Bronchus fibroblast of lung (primary cell): ENCODE data around the gene HNRNPUL1. TPM values are rescaled to one million over a fixed set of nuclear protein-coding genes. Genes with fewer than 3 reads are reported as not detected.

ENCODE experiments used
- total RNA-seq: library from RNA; depleted of rRNA; stranded (reverse); fragments of >200 nt; gene quantifications from 2 replicates; pipeline ENCODE4 v1.2.3, GENCODE V29; 2015

HNRNPUL1 gene
- 131 and 136 TPM in 2 replicates for total RNA-seq

DNA sequence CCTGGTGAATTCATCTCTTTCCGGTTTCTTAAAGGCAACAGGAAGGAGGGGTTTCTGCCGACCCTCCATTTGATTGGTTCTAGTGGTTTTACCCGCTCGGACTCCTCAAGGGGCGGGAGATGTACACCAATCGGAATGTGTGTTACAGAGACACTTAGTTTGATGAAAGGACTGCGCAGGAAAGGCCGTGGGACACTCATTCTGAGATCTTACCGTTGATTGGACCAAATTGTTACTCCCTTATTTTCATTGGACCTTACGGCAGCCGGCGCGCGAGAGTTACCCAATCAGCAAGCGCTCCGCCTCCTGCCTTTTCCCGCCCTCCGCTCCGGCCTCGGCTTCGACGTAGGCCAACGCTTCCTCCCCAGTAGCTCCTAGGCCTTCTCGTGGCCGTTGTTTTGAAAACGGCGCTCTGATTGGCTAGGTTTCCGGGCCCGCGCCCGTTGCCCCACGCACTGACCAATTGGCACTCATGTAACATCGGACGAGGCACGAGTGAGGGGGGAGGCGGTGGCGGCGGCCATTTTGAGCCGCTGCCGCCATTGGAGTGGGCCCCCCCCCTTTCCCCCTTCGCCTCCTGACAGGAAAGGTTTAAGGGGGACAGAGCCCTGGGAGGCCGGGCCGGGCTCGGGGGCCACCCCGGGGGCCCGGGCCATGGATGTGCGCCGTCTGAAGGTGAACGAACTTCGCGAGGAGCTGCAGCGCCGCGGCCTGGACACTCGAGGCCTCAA lies at the start of gene HNRNPUL1:
Gene HNRNPUL1 (plus strand): TSS at position 523 of the 731 bp plus-strand sequence. CDS start 132 bp downstream, at position 655.

DNA sequence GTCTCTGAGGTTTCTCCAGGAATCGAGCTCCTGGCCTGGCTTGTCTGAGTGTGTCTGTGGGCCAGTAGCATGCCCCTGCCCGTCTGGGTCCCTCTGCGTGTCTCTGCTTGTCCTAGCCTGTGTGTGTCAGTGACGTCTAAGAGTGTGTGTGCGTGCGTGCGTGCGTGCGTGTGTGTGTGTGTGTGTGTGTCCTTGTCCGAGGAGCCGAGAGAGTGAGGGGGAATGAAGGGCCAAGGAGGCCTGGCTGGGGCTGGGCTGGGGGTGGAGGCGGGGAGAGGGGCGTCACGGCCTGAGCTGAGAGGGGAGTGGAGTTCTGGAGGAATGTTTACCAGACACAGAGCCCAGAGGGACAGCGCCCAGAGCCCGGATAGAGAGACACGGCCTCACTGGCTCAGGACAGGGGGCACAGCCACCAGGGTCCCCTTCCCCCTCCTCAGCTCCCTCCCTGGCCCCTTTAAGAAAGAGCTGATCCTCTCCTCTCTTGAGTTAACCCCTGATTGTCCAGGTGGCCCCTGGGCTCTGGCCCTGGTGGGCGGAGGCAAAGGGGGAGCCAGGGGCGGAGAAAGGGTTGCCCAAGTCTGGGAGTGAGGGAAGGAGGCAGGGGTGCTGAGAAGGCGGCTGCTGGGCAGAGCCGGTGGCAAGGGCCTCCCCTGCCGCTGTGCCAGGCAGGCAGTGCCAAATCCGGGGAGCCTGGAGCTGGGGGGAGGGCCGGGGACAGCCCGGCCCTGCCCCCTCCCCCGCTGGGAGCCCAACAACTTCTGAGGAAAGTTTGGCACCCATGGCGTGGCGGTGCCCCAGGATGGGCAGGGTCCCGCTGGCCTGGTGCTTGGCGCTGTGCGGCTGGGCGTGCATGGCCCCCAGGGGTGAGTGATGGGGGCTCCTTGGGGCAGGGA lies 45.3 kb upstream of the HNRNPUL1 start, which contains the start of gene AXL:
Gene AXL (plus strand): TSS at position 609 of the 893 bp plus-strand sequence. CDS start 170 bp downstream, at position 779.

DNA sequence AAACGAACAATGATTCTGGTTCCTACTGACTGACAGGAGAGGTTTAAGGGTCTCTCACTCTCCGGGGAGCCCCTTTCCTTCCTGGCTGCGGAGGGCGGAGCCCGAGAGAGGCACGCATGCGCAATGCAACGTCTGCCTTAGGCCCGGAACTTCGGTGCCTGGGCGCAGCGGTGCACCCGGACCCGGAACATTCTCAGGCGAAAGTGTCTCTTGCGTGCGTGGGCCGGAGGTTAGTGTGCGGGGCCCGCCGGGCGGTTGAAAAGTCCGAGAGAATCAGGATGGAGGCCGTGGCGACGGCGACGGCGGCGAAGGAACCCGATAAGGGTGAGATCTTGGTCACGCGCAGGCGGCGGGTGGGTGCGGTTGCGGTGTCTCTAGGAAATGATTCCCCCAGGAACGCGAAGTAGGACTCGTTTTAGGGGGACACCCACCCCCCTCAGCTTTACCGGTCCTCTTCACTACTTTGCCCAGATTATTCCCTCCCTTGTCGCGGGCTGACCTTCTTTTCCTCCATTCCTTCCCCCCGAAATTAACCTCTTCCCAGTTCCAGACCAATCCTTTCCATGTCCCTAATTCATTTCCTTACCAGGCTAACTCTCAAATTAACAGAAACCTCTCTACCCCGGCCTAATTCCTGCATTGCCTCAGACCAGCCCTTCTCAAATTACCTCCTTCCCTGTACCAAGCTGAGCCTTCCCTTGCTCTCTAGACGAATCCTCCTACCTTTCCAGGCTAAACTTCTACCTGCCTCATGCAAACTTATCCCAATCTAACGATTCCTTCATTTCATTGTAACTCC lies 46.1 kb downstream of the HNRNPUL1 start, which contains the start of gene CCDC97:
Gene CCDC97 (plus strand): TSS at position 140 of the 799 bp plus-strand sequence. CDS start 139 bp downstream, at position 279.

DNA sequence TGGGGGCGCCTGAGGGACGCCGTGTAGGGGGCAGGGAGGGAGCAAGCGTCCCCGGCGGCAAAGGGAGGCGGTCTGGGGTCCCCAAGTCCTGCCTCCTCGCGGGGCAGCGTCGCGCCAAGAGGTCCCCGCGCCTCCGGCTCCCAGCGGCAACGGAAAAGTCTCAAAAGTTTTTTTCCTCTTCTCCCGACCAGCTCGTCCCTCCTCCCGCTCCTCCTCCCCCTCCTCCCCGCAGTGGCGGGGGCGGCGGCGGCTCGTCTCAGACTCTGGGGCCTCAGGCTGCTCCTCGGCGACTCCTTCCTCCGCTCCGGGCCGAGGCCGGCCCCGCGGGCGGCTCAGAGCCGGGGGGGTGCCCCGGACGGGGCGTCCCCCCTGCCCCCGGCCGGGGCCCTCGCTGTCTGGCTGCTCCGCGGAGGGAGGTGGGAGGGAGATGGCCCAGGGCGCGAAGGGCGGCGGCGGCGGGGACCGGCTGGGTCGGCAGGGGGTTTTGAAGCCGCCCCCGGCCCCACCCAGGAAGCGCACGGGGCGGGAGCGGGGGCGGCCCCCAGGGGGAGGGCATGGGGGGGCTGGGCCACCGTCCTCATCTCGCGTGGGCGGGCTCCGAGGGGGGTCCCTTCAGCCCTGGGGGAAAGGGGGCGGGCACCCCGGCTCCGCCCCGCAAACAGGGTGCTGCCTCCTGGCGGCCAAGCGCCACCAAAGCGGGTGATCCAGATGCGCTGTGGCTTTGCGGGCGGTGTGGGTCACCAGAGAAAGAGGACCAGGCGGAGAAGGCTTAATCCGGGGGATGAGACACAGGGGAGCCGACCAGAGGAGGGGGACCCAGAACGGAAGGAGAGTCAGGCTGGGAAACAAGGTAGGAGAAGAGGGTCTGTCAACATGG lies 89.5 kb downstream of the HNRNPUL1 start, which contains the start of gene TGFB1:
Gene TGFB1 (minus strand): TSS at position 457 of the 877 bp plus-strand sequence. CDS start 878 bp downstream, outside the sequence.

Other genes starting within 250 kb of the HNRNPUL1 start
- gene CYP2A13, start 175.9 kb upstream of the HNRNPUL1 start, total RNA-seq = not detected in 2 replicates
- gene CYP2F1, start 149.9 kb upstream of the HNRNPUL1 start, total RNA-seq = not detected in 2 replicates
- 1.3 and 4.5 TPM in 2 replicates for gene CYP2S1, start 71.2 kb upstream of the HNRNPUL1 start, total RNA-seq
- gene AXL, start 45.1 kb upstream of the HNRNPUL1 start, total RNA-seq = 379 and 401 TPM in 2 replicates
- gene CCDC97, start 45.8 kb downstream of the HNRNPUL1 start, total RNA-seq = 10.0 and 10.6 TPM in 2 replicates
- gene TGFB1, start 89.5 kb downstream of the HNRNPUL1 start, total RNA-seq = 7.1 and 7.7 TPM in 2 replicates
- gene B9D2, start 99.8 kb downstream of the HNRNPUL1 start, total RNA-seq = 6.2 and 12.6 TPM in 2 replicates
- 3.0 and 5.1 TPM in 2 replicates for gene TMEM91, start 112.2 kb downstream of the HNRNPUL1 start, total RNA-seq
- gene EXOSC5, start 133.0 kb downstream of the HNRNPUL1 start, total RNA-seq = 34.8 and 34.9 TPM in 2 replicates
- 30.3 and 39.1 TPM in 2 replicates for gene BCKDHA, start 133.4 kb downstream of the HNRNPUL1 start, total RNA-seq
- gene B3GNT8, start 163.0 kb downstream of the HNRNPUL1 start, total RNA-seq = 2.1 and 3.5 TPM in 2 replicates
- gene DMAC2, start 175.5 kb downstream of the HNRNPUL1 start, total RNA-seq = 56.0 and 57.2 TPM in 2 replicates
- gene ERICH4, start 178.8 kb downstream of the HNRNPUL1 start, total RNA-seq = not detected in 2 replicates